HG02981 (cell line): ENCODE results near the gene CCDC171.
A peak's percentile ranks its signal among the peaks of the same experiment; 100 is the strongest.
"Not testable (repeated sequence)": the region's sequence is repeated elsewhere in the genome, so short reads cannot be mapped to it uniquely, and the experiment has no call there.

Source experiments
- ATAC-seq: cut with Tn5 transposase; IDR thresholded peaks from one replicate; pipeline ENCODE4 v1.9.1; 2021; ENCODE audit warnings: mild to moderate bottlenecking, moderate library complexity; ENCODE audit not compliant: unreplicated experiment

The CCDC171 gene

DNA sequence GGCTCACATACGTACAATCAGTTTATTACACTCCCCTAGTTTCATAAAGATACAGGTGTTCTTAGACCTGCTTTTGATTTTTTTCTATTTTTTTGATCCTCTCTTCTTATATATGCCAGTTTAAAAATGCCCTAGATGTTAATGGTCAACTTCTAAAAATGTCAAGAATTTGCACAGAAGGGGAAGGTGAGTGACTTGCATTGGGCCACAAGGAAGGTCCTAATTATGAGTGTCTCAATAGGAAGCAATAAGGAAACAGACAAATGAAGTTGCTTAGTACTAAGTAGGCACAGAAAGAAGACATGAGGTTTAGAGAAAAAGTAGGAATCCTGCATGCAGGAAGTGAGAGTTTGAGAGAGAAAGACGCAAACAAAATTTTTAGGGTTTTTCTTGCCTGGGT is 3.2 kb upstream of the CCDC171 start:
- ATAC-seq: no peak

DNA sequence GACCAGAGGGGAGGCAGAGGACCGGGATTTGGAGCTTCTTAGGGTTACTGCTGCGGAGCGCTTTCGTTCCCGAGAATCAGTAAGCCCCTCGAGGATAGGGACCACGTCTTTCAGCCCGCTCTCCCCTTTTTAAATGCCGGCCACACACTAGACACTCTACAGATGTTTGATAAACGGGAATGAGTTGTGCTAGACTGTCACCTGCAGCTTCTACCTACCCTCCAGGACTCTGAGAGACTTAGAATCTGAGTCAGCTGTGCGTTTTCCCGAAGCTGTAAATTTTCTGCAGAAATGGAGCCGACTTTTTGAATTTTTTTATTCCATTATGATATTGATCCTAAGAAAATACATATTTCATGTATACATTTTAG is 670 bp downstream of the CCDC171 start:
- ATAC-seq: no peak

DNA sequence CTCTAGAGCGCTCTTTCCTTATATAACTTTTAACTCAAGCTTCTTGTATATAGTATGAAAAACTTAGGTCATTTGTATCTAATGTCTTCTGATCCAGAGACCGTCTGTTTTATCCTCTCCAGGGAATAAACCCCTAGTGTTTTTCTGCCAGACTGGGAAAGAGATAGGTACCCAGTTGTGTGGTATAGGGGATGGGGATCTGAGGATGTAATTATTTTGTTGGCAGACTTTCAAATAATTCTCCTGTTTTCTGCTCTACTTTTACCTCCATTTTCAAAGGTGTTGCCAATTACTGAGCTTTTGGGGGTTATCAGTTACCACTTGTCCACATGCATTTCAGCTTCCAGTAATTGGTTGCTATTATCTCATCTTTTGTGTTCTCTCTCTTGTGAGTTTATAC is 17.9 kb downstream of the CCDC171 start:
- no peak for ATAC-seq

DNA sequence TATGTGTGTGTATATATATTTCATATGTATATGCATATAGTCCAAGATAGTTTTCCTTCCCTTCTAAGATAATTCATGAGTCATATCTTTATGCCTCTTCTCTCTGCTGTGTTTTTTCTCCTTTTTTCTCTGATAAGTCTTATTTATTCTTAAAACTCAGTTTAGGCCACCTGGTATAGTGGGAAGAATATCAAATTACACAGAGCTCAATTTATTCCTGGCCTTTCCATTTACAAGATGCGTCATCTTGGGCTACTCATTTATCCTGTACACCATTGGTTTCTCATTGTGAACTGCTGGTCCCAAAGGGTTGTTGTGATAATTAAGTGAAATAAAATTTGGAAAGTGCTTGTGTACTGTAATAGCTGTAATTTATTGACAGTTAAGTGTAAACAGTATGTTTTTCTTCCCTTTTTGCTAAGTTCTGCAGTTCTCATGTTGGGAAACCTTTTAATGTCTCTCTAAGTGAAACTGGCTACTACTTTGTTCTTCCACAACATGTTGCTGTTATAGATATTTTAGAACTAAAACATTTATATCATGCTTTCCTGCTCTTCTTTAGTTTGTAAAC is 19.4 kb downstream of the CCDC171 start:
- no peak for ATAC-seq

DNA sequence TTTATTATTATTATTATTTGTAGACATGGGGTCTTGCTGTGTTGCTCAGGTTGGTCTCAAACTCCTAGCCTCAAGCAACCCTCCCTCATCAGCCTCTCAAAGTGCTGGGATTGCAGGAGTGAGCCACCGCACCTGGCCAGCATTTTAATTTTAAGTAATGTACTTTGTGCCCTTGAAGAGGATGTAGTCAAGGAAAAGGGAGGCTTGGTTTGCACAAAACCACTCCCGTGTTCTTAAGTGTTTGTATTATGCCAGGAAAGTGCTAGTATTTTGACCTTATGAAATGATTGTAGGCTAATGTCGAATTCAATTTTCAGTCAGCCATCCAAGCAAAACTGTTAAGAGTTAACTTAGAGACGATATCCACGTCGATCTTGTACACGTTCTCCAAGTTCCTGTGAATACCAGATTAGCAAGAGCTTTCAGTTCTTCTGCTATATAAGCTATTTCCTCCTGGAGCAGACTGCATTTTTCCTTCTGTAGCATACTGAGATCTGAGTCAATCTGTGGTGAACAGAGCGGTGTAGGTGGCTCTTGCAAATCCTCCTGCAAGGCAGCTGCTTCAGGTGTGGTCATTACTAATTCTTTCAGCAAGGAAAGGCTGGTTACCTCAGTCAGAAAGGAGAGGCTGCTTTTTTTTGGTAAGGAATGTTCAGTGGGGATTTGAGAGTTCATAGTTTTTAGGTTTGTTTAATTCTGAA is 23.7 kb downstream of the CCDC171 start:
- ATAC-seq: no peak

GRCh38 chr9:15578714-15579113 is 25.9 kb downstream of the CCDC171 start:
- no peak for ATAC-seq

DNA sequence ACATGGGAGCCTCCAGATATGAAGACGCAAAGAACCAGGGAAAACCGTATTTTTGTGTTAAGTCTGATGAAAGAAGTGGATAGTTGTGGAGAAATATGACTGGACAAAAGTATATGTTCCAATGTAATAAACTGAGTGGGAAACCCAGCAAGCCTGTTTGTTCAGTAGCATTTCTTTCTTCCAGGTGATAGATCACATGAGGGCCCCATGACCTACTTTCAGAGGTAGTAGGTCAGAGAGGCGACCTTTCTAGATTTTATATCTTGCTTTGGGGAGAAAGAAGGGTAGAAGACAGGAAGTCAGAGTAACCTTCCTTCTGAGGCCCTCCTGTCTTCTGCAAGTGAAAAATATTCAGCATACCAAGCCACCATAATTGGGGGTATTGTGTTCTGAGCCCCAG is 31.5 kb downstream of the CCDC171 start:
- ATAC-seq: no peak

GRCh38 chr9:15592317-15592716 is 39.5 kb downstream of the CCDC171 start:
- ATAC-seq: no peak

DNA sequence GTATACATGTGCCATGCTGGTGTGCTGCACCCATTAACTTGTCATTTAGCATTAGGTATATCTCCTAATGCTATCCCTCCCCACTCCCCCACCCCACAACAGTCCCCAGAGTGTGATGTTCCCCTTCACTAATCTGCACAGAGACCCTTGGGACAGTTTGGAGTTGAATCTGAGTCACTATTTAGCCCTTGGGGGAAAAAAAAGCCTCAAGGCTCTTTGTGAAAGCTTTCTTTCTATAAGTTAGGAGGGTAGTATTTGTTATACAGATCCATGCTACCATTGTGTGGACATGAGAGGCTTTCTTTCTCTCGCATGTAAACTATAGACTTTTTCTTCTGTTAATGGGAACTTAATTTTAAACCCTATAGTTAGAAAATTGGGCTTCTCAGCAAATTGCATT is 40.1 kb downstream of the CCDC171 start:
- ATAC-seq: not testable (repeated sequence)

GRCh38 chr9:15600666-15601330 is 48.0 kb downstream of the CCDC171 start:
- not testable (repeated sequence) for ATAC-seq

DNA sequence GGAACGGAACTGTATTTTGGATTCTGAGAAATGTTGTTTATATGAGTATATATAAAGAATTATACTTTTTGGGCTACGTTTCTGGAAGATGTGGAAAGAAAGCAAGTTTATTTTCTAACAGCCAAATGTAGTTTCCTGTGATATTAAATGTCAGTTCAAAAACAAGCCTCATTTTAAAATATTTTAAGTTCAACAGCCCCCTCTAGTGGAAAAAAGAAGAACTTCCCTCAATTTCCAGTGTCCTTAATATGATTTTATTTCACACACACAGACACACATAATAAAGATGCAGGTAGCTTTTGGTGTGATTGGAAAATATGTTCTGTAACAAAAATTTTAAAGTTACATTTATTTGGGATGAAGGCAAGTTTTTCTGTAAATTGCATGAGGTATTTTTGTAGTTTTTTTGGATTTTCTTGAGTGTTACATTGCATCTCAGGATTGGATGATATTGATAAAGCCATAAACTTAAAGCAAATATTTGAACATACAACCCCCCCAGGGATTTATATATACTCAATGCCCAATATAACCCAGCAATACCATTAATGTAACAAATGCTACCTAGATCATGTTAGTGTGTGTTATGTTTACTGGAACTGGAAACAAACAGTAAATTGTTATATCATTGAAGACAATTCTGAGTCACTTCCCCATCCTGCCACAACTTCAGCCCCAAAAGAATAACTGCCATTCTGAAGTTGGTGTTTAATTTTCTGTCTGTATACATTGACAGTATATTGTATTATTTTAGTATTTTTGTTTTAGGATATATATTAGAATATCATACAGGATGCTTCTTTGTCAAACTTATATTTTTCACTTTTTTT is 54.0 kb downstream of the CCDC171 start:
- no peak for ATAC-seq

DNA sequence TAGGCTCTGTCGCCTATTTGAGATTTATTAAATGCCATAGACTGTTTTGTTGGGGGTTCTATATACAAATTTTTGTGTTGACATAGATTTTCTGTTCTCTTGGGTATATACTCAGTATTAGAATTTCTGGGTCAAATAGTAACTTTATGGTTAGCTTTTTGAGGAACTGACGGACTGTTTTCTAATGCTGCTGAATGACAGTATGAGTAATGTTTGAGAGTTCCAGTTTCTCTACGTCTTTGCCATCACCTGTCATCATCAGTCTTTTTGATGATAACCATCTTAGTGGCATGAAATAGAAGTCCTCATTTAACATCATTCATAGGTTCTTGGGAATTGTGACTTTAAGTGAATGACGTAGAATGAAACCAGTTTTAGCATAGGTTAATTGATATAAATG is 60.1 kb downstream of the CCDC171 start:
- peak; percentile 86 for ATAC-seq

DNA sequence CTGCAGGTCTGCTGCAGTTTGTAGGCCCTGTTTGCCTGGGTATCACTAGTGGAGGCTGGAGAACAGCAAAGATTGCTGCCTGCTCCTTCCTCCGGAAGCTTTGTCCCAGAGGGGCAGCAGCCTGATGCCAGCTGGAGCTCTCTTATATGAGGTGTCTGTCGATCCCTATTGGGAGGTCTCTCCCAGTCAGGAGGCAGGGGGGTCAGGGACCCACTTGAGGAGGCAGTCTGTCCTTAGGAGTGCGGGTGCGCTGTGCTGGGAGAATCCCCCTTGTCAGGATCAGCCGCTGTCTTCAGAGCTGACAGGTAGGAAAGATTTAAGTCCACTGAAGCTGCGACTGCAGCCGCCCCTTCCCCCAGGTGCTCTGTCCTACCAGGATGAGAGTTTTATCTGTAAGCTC is 64.9 kb downstream of the CCDC171 start:
- no peak for ATAC-seq

DNA sequence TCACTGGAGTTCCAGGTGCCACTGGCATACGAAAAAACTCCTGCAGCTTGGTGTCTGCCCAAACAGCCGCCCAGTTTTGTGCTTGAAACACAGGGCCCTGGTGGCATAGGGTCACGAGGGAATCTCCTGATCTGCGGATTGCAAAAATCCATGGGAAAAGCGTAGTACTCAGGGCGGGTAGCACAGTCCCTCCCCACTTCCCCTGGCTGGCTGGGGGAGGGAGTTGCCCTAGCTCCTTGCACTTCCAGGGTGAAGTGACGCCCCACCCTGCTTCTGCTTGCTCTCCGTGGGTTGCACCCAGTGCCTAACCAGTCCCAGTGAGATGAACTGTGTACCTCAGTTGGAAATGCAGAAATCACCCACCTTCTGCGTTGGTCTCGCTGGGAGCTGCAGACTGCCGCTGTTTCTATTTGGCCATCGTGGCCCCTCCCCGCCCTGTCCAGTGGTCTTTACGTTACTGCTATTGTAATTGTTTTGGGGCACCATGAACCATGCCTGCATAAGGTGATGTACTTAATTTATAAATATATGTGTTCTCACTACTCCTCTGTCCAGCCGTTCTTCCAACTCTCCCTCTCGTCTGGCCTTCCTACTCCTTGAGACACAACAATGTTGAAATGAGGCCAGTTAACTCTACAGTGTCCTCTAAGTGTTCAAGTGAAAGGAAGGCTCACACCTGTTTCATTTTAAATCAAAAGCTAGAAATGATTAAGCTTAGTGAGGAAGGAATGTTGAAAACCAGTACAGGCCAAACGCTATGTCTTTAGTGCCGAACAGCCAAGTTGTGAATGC is 65.9 kb downstream of the CCDC171 start:
- ATAC-seq: no peak

DNA sequence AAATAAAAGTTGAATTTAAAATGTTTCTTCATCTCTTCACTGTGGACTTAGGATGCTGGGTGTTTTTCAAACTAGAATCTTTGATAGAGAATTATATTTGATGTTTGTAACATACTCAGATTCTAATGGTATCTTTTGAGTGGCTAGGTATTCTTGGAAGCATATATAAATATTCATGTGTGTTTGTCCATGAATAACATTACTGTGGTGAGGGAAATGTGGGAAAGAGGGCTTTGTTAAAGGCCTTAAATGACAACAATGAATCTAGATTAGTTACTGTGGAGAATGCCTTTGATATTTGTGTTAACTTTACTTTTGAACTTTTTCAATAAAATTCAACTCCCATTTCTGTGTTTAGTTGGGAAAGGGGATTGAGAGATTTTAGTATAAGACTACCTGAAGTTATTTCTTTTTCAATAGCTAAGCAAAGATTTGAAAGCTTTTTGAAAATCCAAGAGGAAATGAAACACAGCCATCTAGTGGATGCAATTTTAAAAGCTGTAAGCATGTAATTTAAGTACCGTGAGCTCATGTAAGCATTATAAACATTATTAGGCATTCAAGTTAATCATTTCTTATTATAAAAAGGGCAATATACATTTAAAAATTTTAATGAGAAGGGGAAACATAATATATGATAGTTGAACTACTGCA is 69.6 kb downstream of the CCDC171 start:
- no peak for ATAC-seq

DNA sequence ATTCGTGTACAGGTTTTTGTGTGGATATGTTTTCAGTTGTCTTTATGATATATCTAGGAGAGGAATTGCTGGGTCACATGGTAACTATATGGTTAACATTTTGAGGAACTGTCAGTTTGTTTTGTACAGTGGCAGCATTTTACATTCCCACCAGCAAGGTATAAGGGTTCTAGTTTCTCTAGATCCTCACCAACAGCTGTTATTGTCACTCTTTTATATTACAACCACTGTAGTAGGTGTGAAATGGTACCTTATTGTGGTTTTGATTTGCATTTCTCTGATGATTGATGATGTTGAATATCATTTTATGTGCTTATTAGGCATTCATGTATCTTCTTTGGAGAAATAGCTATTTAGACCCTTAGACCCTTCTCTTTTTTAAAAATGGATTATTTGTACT is 82.9 kb downstream of the CCDC171 start:
- ATAC-seq: no peak

- ATAC-seq: no peak
Observed at GRCh38 chr9:15640121-15640520, 87.3 kb downstream of the CCDC171 start.

- no peak for ATAC-seq
Observed at GRCh38 chr9:15641291-15641690, 88.4 kb downstream of the CCDC171 start.

DNA sequence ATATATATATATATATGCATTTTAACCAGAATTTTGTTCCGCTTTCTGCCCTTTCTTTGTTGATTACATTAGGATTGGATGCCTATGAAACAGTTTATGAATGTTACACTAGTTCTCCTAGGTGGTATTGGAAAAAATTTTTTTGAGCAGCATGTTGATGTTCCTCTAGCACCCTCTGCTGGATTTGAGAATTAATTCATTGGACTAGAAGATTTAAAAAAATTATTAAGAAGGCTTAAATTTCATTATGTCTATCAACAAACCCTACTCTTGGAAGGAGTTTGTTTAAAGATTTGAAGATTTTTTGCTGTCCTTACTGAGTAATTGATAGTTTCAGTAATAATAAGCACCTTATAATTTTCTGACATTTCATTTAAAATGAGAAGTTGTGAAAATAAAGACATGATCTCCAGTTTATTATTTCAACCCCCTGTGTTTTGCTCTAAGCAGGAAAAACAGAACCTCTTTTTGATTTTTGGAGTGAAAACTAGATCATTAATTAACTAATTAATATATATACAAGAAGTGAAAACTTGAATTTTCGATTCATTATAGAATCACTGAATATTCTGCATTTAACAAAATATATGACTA is 89.6 kb downstream of the CCDC171 start:
- ATAC-seq: no peak

- peak; percentile 59 for ATAC-seq
Observed at GRCh38 chr9:15670246-15670645, 117.4 kb downstream of the CCDC171 start.
